Stimulated activated CD4-positive, alpha-beta T cell treated with anti-CD3 and anti-CD28 coated beads, Interleukin-1b, Interleukin-23, amount 100 ng/mL, for 24 hours (primary cell): ENCODE measurements around the gene MAB21L2.

Source experiments
- DNase-seq, 4 experiments: peaks; one replicate each; pipeline ENCODE4 v3.0.0-alpha.2; 2020; ENCODE audit warnings: low read depth in 4 of 4, low spot score in 1 of 4

Gene MAB21L2

DNA sequence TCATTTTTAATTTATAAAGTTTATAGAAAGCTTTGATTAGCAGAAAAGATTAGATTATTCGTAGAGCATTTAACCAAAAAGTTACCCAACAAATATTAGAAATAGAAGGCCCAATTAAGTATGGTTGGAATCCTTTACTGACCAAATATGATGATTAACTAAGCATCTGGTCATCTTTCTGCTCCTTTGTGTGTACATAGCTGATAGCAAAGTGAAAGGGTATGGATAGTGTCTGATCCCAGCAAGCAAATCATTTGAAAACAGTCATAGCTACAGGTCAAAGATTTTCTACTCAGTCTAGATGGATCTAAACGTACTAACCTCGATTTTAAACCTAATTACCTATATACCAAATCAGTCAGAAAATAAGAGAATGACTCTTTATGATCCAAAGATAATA is 7.3 kb upstream of the MAB21L2 start:
- no peak for DNase-seq

- no peak for DNase-seq
Observed at GRCh38 chr4:150577796-150578195, 4.2 kb upstream of the MAB21L2 start.

GRCh38 chr4:150578745-150579501 is 3.0 kb upstream of the MAB21L2 start:
- DNase-seq: no peak

GRCh38 chr4:150579551-150580234 is 2.3 kb upstream of the MAB21L2 start:
- no peak for DNase-seq

- DNase-seq: no peak
Observed at GRCh38 chr4:150580306-150580705, 1.6 kb upstream of the MAB21L2 start.

DNA sequence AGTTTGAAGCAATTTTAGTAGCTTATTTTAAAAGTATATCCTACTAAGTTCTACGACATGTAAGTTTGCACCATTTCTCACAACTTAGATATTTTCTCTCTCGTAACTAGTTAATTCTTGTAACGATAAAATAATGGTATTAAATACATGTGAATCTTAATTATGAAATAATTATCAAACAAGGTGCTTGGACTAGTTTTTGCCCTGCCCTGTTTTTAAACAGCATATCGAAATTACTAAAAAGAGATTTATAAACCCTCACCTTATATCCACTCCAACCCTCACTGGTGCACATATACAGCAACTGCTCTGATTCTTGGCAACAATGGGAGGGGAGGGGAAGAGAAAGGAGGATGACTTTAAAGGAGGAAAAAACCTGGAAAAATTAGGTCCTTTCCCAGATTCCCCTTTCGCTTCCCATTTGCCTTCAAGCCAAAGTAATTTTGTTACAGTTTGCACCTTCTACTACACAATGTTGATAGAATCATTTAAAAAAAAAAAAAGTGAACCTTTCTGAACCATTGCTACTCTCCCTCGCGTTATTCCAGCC is 820 bp upstream of the MAB21L2 start:
- DNase-seq: no peak

- DNase-seq: no peak
Observed at GRCh38 chr4:150581641-150582051, 305 bp upstream of the MAB21L2 start.

- no peak for DNase-seq
Observed at GRCh38 chr4:150582873-150583286, 929 bp downstream of the MAB21L2 start.

GRCh38 chr4:150583287-150584110 is 1.5 kb downstream of the MAB21L2 start:
- DNase-seq: no peak

GRCh38 chr4:150584111-150584915 is 2.4 kb downstream of the MAB21L2 start:
- no peak for DNase-seq

DNA sequence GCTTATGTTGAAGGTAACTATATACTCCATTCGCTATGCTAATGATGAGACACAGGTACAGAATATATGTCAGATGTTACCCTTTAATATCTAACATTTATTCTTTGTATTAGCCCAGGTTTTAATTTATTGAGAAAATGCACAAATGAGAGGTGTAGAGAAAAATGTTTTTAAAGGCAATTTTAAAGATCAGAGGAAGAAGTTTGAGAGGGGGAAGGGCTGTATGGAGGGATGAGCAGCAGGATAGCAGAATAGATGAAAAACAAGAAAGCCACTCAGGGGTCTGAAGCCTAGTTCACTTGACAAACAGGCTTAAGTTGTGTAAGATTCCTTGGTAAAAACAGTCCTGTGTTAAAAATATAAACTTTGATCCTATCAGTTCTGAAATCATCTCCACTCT is 3.7 kb downstream of the MAB21L2 start:
- DNase-seq: no peak

- DNase-seq: no peak
Observed at GRCh38 chr4:150586162-150586810, 4.3 kb downstream of the MAB21L2 start.

DNA sequence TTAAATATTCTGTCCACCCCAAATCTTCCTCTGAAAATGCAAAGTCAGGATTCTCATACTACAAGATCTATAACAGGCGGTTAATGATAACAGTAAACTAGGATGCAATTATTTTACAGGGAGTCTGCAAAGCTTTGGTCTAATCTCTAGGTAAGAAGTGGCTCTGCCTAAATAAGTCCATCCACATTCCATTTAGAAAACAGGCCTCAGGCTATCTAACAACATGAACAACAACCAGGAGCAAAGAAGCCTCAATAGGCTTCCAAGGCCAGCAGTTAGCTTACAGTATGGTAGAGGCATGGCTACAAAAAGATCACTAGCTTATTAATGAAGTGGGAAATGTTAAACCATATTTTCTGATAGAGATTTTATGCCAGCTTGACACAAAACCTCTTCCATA is 6.4 kb downstream of the MAB21L2 start:
- no peak for DNase-seq

DNA sequence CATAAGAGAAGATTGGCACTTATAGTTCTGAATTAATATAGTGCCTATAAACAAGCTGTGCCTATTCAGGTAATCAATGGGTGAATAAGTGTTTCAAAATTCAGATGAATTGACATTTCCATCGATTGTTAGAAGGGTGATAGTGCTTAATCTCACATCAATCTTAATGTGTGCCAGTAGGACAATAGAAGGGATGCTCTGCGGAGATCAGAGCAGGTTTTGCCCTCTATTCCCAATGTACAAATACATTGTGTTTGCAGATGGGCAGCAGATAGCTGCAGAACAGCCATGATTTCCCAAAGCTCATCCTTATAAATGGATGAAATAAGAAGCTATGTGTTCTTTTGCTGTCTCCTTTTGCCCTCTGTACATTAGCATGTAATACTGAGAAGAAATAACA is 7.2 kb downstream of the MAB21L2 start:
- no peak for DNase-seq

DNA sequence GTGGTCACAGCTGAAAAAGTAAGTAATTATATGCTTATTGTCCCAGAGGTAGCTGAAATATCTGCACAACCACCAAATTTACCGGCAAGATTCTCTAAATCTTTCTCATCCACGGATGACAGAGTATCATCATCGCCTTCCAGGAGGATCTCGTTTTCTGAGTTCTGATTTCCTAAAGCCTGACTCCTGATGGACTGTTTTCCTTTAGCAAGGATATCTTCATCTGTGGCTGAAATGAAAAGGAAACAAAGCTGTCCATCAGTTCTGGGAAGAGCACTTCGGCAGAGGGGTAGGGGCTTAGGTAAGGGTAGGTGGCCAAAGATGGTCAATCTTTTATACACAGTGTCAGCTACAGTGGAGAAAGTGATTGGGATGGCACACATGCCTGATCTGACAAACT is 8.7 kb downstream of the MAB21L2 start:
- no peak for DNase-seq

GRCh38 chr4:150591406-150591805 is 9.5 kb downstream of the MAB21L2 start:
- no peak for DNase-seq

- no peak for DNase-seq
Observed at GRCh38 chr4:150591904-150592303, 10.0 kb downstream of the MAB21L2 start.

DNA sequence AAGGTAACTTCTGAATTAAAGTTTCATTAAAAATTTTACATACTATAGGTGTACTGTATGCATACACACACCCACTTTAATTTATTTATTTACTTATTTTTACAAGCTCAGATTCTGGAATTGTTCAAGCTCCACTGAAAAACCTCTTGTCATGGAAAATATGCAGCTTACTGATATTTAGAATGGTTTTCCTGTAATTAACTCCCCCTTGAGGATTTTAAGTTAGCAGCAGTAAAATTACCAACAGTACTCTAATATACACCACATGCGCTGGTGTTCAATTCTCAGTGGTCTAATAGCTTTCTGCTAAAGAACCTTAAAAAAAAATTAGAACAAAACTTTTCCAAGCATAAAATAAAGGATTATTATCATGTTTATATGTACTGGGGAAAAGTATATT is 12.0 kb downstream of the MAB21L2 start:
- no peak for DNase-seq

GRCh38 chr4:150598909-150599308 is 17.0 kb downstream of the MAB21L2 start:
- DNase-seq: no peak

DNA sequence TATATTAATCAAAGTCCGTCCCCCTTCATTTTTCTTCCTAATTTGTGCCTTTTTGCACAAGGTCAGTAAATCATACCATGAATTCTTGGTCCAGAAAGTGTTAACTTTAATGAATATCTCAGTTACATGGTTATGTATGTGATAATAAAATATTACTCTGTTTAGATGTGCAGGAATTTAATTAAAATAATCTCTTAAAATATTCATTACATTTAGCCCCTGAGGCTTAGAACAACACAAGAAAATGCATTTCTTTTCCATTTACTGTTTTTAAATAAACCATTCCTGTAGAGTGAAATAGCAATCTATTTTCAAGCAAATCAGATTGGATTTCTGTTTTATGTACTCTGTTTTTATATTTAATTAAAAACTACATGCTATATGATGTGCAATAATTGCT is 17.6 kb downstream of the MAB21L2 start:
- no peak for DNase-seq
